GM12878 (cell line): ENCODE data around the gene KIF20B. TPM values are rescaled to one million over a fixed set of nuclear protein-coding genes. Genes with fewer than 3 reads are reported as not detected.

Experiments used
- ATAC-seq: fragments of 200-7000 bp; cut with Tn5 transposase; 3 replicates; pipeline ENCODE4 v1.9.1; 2020; ENCODE audit warnings: mild to moderate bottlenecking, moderate library complexity
- BruUV-seq: library from RNA; stranded (reverse); fragments of 400-500 nt; replicated peaks from 2 replicates; lab custom pipeline; 2021; lab: Mats Ljungman, UMichigan
- CTCF ChIA-PET: fragments of 300-600 bp; sonication (Branson Sonifier 250); formaldehyde crosslinking; extraction: SDS; loops from one replicate; lab custom pipeline; 2021; ENCODE audit warnings: inconsistent platforms; lab: Yijun Ruan, JAX
- POLR2A ChIA-PET: fragments of 350-600 bp; formaldehyde crosslinking; extraction: SDS; loops from one replicate; lab custom pipeline; 2021; ENCODE audit warnings: inconsistent platforms; lab: Charles Lee
- RAD21 ChIA-PET: fragments of 300-600 bp; sonication (Branson Sonifier 250); formaldehyde crosslinking; loops from one replicate; lab custom pipeline; 2023; ENCODE audit warnings: antibody characterized with exemption; ENCODE audit not compliant: unreplicated experiment; lab: Charles Lee
- SMC1A ChIA-PET: fragments of 300-600 bp; sonication (Branson Sonifier 250); formaldehyde crosslinking; loops from one replicate; lab custom pipeline; 2023; ENCODE audit not compliant: unreplicated experiment, uncharacterized antibody; lab: Charles Lee
- DNase-seq: peaks from one replicate; pipeline ENCODE4 v3.0.0-alpha.2; 2011; ENCODE audit warnings: low read depth, low spot score
- FAIRE-seq: peaks from 3 replicates; lab custom pipeline; 2011; peaks lifted over from hg19 to GRCh38; lab: Jason Lieb, UNC
- H2AFZ ChIP-seq: 2 replicates; pipeline ENCODE4 v1.6.0; 2011; ENCODE audit warnings: low read depth, low read length, control low read depth; ENCODE audit not compliant: control insufficient read depth
- H3K27ac ChIP-seq: 2 replicates; pipeline ENCODE4 v1.5.1; 2011; ENCODE audit warnings: control low read depth; ENCODE audit not compliant: control insufficient read depth, insufficient read depth
- H3K27me3 ChIP-seq, 2 experiments: replicated peaks in 1 of 2; 2 replicates each; pipeline versions ENCODE4 v1.6.0 to v1.6.1; 2011; ENCODE audit warnings: low read length in 1 of 2; ENCODE audit not compliant: control insufficient read depth in 2 of 2, insufficient read depth in 2 of 2
- H3K36me3 ChIP-seq, 2 experiments: 2 replicates each; pipeline ENCODE4 v1.5.1; 2011; ENCODE audit warnings: low read length in 1 of 2; ENCODE audit not compliant: control insufficient read depth in 2 of 2, insufficient read depth in 2 of 2
- H3K4me1 ChIP-seq: 2 replicates; pipeline ENCODE4 v1.6.1; 2011; ENCODE audit warnings: mild to moderate bottlenecking, low read length, moderate library complexity, mixed read lengths; ENCODE audit not compliant: control insufficient read depth, insufficient read depth
- H3K4me2 ChIP-seq: 2 replicates; pipeline ENCODE4 v1.6.0; 2011; ENCODE audit warnings: control low read depth; ENCODE audit not compliant: control insufficient read depth, insufficient read depth
- H3K4me3 ChIP-seq: fragments of 200-600 bp; sonication (generic); 2 replicates; pipeline ENCODE4 v1.5.1; 2016
- H3K79me2 ChIP-seq: 2 replicates; pipeline ENCODE4 v1.6.0; 2011; ENCODE audit warnings: low read length; ENCODE audit not compliant: control insufficient read depth, insufficient read depth
- H3K9ac ChIP-seq: 2 replicates; pipeline ENCODE4 v1.8.0; 2011; ENCODE audit warnings: low read length, control low read depth, mixed read lengths; ENCODE audit not compliant: control insufficient read depth, insufficient read depth
- H3K9me3 ChIP-seq: replicated peaks from 3 replicates; pipeline ENCODE4 v1.5.1; 2011; ENCODE audit warnings: mild to moderate bottlenecking, low read length; ENCODE audit not compliant: control insufficient read depth, insufficient read depth
- H4K20me1 ChIP-seq: 2 replicates; pipeline ENCODE4 v1.6.0; 2011; ENCODE audit not compliant: control insufficient read depth, insufficient read depth
- BMI1 ChIP-seq: fragments of 450-650 bp; IDR thresholded peaks from 2 replicates; pipeline ENCODE4 v1.6.1; 2016; ENCODE audit warnings: mild to moderate bottlenecking, moderate library complexity, borderline replicate concordance
- CEBPZ ChIP-seq: fragments of 150-350 bp; IDR thresholded peaks from 2 replicates; pipeline ENCODE4 v1.6.1; 2016; ENCODE audit warnings: low read depth, low read length
- CHD2 ChIP-seq: IDR thresholded peaks from 2 replicates; pipeline ENCODE4 v1.6.1; 2011; ENCODE audit warnings: low read depth, low read length, improper control_type of control experiment, borderline replicate concordance
- CHD4 ChIP-seq: fragments of 200-600 bp; sonication (generic); IDR thresholded peaks from 2 replicates; pipeline ENCODE4 v1.6.1; 2016; ENCODE audit warnings: mild to moderate bottlenecking
- GATAD2B ChIP-seq: fragments of 450-650 bp; conservative IDR thresholded peaks from 2 replicates; pipeline ENCODE4 v1.6.1; 2017; ENCODE audit warnings: low read depth, mild to moderate bottlenecking, moderate library complexity
- KLF5 ChIP-seq: fragments of 450-650 bp; IDR thresholded peaks from 2 replicates; pipeline ENCODE4 v1.6.1; 2014; ENCODE audit warnings: mild to moderate bottlenecking; ENCODE audit not compliant: partially characterized antibody
- LARP7 ChIP-seq: fragments of 450-650 bp; IDR thresholded peaks from 2 replicates; pipeline ENCODE4 v1.6.1; 2017; ENCODE audit warnings: mild to moderate bottlenecking
- MAX ChIP-seq: IDR thresholded peaks from 2 replicates; pipeline ENCODE4 v1.6.1; 2012; ENCODE audit warnings: low read depth, low read length, improper control_type of control experiment
- NRF1 ChIP-seq: conservative IDR thresholded peaks from 2 replicates; pipeline ENCODE4 v1.6.1; 2011; ENCODE audit warnings: mild to moderate bottlenecking, low read depth, low read length, improper control_type of control experiment
- RB1 ChIP-seq: fragments of 450-650 bp; formaldehyde crosslinking; IDR thresholded peaks from 2 replicates; pipeline ENCODE4 v1.6.1; 2017; ENCODE audit warnings: mild to moderate bottlenecking, borderline replicate concordance
- RELA ChIP-seq: fragments of 450-650 bp; IDR thresholded peaks from 2 replicates; pipeline ENCODE4 v1.8.0; 2014; ENCODE audit warnings: borderline replicate concordance; ENCODE audit not compliant: partially characterized antibody
- SMAD1 ChIP-seq: fragments of 450-650 bp; IDR thresholded peaks from 2 replicates; pipeline ENCODE4 v1.6.1; 2018; ENCODE audit warnings: mild to moderate bottlenecking, low read depth; ENCODE audit not compliant: partially characterized antibody
- SRF ChIP-seq, 2 experiments: IDR thresholded peaks; 2 replicates each; pipeline ENCODE4 v1.6.1; 2011; ENCODE audit warnings: low read depth in 2 of 2, low read length in 2 of 2, mild to moderate bottlenecking in 1 of 2, moderate library complexity in 1 of 2
- ZBTB33 ChIP-seq: fragments of 450-650 bp; IDR thresholded peaks from 2 replicates; pipeline ENCODE4 v1.6.1; 2017; ENCODE audit warnings: mild to moderate bottlenecking
- WGBS: methylation state at CpG from one replicate; pipeline ENCODE4 v1.1.6; 2016; ENCODE audit warnings: low lambda C conversion rate; ENCODE audit not compliant: insufficient replicate concordance, insufficient coverage; ENCODE audit errors: missing lambda C conversion rate; 5-methylcytosine and 5-hydroxymethylcytosine counted together
- in situ Hi-C: fragments of 300-500 bp; cut with MboI; formaldehyde crosslinking; loops from 9 replicates; pipeline ENCODE4 v1.14.3; 2018; ENCODE audit warnings: mixed read lengths
- intact Hi-C: fragments of 100-400 bp; cut with micrococcal nuclease; formaldehyde crosslinking; loops from one replicate; pipeline ENCODE4 v1.14.2; 2022; ENCODE audit not compliant: unreplicated experiment
- polyA plus RNA-seq, 11 experiments: library from polyadenylated mRNA; depleted of rRNA in 4 of 11; unstranded in 6 of 11; stranded (reverse) in 5 of 11; fragments of >200 nt; fragmentation: Nextera tagmentation in 4 of 11; fragmentation: Illumina TruSeq in 1 of 11; extraction: Ambion mirVana in 4 of 11; extraction: Trizol in 1 of 11; gene quantifications; 1 replicate in 1 of 11; 2 replicates in 10 of 11; pipeline versions ENCODE4 v1.2.1 to v1.2.3, GENCODE V29; 2011 to 2016; ENCODE audit warnings: inconsistent platforms in 2 of 11, missing spikeins in 2 of 11, low read depth in 1 of 11
- total RNA-seq, 4 experiments: library from RNA; depleted of rRNA in 3 of 4; stranded (reverse); fragments of >200 nt in 3 of 4; fragmentation: Illumina TruSeq in 1 of 4; extraction: Trizol in 1 of 4; gene quantifications; 2 replicates each; pipeline versions ENCODE4 v1.2.1 to v1.2.3, GENCODE V29; 2013 to 2021

The KIF20B gene
- total and polyA plus RNA-seq, 10 of the 15 experiments (the other 5 are each of a cell fraction or from before 2014, with no cell fraction given): 15.6 to 67.7 (median 44.3) TPM

- no peak for ATAC-seq
- Histone ChIP-seq H3K4me3 (no peak overlapping the region), H2AFZ (no peak overlapping the region; the same call in 1 of the 2 replicates), H3K27ac (no peak overlapping the region), H3K79me2 (peaks cover 31% of the 10 kb centered on the region), H3K9me3 (no peaks in the 10 kb centered on the region), H3K4me1 (peaks cover 4% of the 10 kb centered on the region; the same call in 1 of the 2 replicates), H3K9ac (no peak overlapping the region), H4K20me1 (no peaks in the 10 kb centered on the region), H3K27me3 (no peaks in the 10 kb centered on the region), H3K36me3 (no peaks in the 10 kb centered on the region), H3K4me2 (no peak overlapping the region)
- RAD21 ChIA-PET: interaction anchor here (1.7 kb wide), 1 partner anchor 56 kb away, joined by 8 read pairs; no protein-coding TSS in a partner anchor
- intact Hi-C loops: loop anchor here (10.0 kb wide), 1 partner anchor 275 kb away; no protein-coding TSS in a partner anchor
- no peak for FAIRE-seq
- CTCF ChIA-PET: interaction anchor here (0.9 to 1.4 kb wide), 4 partner anchors 14 to 89 kb away, joined by 3 to 5 read pairs (median 3); no protein-coding TSS in a partner anchor
- no peak for TF ChIP-seq NRF1
- TF ChIP-seq KLF5: no peak
- no peak for TF ChIP-seq CHD4
- TF ChIP-seq SRF (IDR thresholded peaks at IDR 0.05; ENCODE audit: low read depth in 2 of 2, low read length in 2 of 2): no peak
- TF ChIP-seq RB1: no peak
- TF ChIP-seq SMAD1: no peak
- TF ChIP-seq GATAD2B: no peak
- TF ChIP-seq LARP7: no peak
- no peak for TF ChIP-seq BMI1
- TF ChIP-seq RELA: no peak
- TF ChIP-seq ZBTB33: no peak
- no peak for TF ChIP-seq CHD2
- no peak for TF ChIP-seq CEBPZ
- no peak for TF ChIP-seq MAX
- POLR2A ChIA-PET: interaction anchor here (1.3 kb wide), 1 partner anchor 55 kb away, joined by 3 read pairs; no protein-coding TSS in a partner anchor
- BruUV-seq: no TSS peak
- SMC1A ChIA-PET: interaction anchor here (1.1 to 1.5 kb wide), 3 partner anchors 52 to 74 kb away, joined by 3 to 5 read pairs (median 3); no protein-coding TSS in a partner anchor
- WGBS: 96% methylated on average over 2 of the region's 2 CpGs
- no peak for DNase-seq
- in situ Hi-C loops: no loop called here
Observed at GRCh38 chr10:89699581-89700064, 1.8 kb upstream of the KIF20B start.
